ENCODE measurements around the gene NIN.

Gene NIN

DNA sequence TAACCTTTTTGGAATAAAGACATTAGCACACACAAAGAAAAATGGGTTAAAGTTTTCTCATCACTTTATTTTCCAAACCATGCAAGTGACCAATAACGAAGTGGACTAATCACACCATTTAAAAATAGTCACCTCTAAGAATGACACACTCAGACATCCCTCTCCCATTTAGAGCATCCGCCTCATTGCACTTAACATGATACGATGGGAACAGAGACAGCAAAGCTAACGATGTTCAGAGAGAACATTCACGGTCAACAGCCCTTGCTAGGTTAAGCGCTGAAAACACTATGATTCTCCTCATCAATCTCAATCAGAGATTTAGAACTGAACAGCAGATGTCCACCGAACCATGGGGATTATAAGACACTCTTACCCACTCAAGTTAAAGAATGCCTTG lies 35.8 kb downstream of the NIN start:
- no peak for TF ChIP-seq ZFX (IDR thresholded peaks at IDR 0.05)
- TF ChIP-seq, protein P1, sequence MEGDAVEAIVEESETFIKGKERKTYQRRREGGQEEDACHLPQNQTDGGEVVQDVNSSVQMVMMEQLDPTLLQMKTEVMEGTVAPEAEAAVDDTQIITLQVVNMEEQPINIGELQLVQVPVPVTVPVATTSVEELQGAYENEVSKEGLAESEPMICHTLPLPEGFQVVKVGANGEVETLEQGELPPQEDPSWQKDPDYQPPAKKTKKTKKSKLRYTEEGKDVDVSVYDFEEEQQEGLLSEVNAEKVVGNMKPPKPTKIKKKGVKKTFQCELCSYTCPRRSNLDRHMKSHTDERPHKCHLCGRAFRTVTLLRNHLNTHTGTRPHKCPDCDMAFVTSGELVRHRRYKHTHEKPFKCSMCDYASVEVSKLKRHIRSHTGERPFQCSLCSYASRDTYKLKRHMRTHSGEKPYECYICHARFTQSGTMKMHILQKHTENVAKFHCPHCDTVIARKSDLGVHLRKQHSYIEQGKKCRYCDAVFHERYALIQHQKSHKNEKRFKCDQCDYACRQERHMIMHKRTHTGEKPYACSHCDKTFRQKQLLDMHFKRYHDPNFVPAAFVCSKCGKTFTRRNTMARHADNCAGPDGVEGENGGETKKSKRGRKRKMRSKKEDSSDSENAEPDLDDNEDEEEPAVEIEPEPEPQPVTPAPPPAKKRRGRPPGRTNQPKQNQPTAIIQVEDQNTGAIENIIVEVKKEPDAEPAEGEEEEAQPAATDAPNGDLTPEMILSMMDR (conservative IDR thresholded peaks at IDR 0.05) = no peak
- no peak overlapping the region for H3K27ac ChIP-seq

DNA sequence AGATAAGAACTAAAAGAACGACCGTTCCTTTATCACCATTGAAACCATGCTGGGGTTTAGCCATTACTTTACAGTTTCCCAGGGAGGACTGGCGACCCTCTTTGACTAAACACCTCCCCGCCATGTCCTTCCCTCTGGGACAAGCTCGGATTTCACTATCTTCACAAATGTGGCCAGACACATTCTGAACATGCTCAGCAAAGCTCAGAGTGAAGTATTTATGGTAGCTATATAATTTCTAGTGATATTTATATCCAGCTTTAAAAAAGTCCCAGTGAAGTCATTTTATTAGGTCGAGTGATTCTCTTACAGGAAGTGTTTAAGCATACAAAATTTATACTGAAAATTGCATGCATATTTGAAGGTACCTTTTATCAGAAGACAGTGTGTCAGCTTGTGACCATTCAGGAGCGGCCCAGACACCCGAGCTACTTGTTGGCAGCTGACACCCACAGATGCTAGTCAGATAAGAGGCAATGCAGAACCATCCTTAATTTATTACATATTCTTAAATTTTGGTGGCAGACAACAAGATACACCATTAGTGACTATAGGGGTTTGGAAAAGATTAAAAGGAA lies 36.8 kb downstream of the NIN start:
- TF ChIP-seq, protein P1 (conservative IDR thresholded peaks at IDR 0.05) = no peak
- TF ChIP-seq ZFX (IDR thresholded peaks at IDR 0.05) = no peak
- H3K27ac ChIP-seq = no peak overlapping the region

DNA sequence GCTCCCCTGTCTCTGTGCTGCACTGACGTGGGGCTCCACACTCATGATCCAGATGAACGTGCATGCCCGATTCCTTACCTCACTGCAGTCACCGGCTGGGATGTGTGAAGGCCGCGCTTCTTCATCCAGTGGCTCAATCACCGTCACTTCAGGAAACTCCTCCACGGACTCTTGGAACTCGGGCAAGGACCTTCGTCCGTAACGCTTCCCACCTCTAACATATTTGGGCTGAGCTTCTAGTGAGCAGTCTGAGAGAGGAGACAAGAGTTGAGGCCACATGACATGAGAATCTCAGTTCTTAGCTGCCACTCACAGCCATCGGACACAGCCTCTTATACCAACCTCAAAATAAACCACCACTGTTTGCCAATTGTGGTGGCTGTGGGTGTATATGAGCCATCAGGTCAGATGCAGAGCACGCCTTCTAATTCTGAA lies 38.3 kb downstream of the NIN start:
- no peak overlapping the region for H3K27ac ChIP-seq
- TF ChIP-seq ZFX (IDR thresholded peaks at IDR 0.05) = no peak
- TF ChIP-seq, protein P1 (conservative IDR thresholded peaks at IDR 0.05) = no peak

DNA sequence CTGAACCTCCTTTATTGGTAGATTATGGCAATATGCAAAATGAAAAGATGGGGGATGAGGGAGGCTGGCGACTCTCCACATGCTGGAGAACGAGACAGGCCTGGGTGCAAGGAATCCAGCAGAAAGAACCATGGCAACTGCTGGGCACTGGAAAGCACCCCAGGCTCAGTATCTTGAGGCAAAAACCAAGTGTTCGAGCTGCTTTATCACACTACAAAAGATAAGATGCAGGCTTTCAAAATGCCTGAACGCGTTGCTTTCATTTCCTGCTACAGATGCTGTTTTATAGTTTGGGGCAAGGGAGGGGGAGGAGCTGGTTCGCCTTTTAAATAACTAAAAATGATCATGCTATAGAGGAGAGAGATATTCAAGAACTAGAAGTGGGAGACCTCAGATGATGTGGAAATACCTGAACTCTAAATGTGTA lies 38.9 kb downstream of the NIN start:
- TF ChIP-seq ZFX (IDR thresholded peaks at IDR 0.05) = no peak
- TF ChIP-seq, protein P1 (conservative IDR thresholded peaks at IDR 0.05) = no peak
- no peak overlapping the region for H3K27ac ChIP-seq

DNA sequence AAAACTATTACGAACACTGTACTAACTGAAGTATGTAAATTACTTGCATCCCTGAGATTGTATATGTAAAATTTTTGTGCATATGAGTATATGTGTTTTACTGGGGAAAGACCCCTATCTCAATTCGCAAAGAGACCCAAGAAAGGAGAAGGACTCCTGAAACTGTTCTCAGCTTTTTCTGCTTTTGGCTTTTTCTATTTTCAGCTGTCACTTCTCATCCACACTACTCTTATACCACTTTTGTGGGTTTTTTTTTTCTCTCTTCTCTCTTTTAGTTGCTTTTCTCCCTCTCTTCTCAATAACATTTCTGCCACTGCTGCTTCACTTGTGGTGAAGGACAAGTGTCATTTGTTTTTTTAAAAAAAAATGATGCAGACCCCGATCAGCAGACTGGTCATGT lies 39.8 kb downstream of the NIN start:
- no peak overlapping the region for H3K27ac ChIP-seq
- TF ChIP-seq, protein P1 (conservative IDR thresholded peaks at IDR 0.05) = no peak
- no peak for TF ChIP-seq ZFX (IDR thresholded peaks at IDR 0.05)

DNA sequence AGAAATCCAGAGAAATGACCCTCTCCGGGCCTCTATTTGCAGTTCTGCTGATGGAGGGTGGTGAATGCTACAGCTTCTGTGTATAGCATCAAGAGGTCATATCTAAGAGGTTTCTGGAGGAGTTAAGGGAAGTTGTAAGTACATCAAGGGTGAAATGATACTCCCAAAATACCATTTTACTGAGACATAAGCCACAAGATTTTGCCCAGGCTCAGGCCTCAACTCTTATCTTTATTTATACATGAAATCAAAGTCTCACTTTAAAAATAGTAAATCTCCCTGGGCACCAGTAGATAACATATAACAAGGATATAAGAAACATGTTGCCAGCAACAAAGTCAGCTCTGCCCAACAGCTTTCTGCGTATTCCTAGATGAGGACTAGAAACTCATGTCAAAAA lies 40.4 kb downstream of the NIN start:
- H3K27ac ChIP-seq = no peak overlapping the region
- TF ChIP-seq, protein P1 (conservative IDR thresholded peaks at IDR 0.05) = no peak
- TF ChIP-seq ZFX (IDR thresholded peaks at IDR 0.05) = no peak

DNA sequence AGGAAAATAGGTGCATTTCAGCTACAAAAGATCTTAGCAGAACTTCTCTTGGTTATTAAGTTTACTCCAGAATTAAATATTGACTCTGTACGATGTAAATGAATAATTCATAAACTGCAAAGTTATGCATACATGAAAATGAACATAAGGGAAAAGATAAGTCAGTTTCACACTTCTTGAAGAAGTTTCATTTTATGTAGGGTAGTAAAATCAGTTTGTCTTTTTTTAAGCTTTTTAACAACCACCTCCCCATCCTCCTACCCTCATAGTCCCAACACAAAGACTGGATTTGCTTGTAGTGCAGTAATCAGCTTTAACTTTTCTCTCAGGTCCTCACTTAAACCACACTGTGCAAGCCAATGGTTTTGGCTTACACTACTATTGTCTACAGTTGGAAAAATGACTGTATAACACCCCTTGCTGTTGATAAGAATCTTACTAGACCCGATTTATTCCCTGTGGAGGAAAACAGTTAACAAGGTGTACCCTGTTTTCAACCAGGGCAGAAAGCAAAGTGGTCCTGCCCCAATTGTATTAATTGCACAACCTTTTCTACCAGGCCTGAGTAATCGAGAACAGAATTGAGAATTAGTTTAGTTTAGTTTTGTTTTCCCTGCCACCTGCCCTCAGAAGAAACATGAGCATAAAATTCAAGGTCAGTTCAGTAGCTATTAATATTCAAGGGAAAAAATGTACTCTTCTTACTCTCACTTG lies 44.1 kb downstream of the NIN start:
- no peak overlapping the region for H3K27ac ChIP-seq
- TF ChIP-seq, protein P1 (conservative IDR thresholded peaks at IDR 0.05) = no peak
- no peak for TF ChIP-seq ZFX (IDR thresholded peaks at IDR 0.05)
